CD4-positive, CD25-positive, alpha-beta regulatory T cell (primary cell): ENCODE data around the gene GALNT12. TPM values are rescaled to one million over a fixed set of nuclear protein-coding genes. Genes with fewer than 3 reads are reported as not detected.

Experiments
- ATAC-seq, 2 donors: fragments of 150-1000 bp; cut with Tn5 transposase; one replicate each; pipeline ENCODE4 v1.10.0; 2021; ENCODE audit warnings: low read depth in 2 of 2, moderate number of reproducible peaks in 2 of 2, moderate library complexity in 1 of 2
- DNase-seq, 3 donors: peaks; one replicate each; pipeline versions ENCODE4 v3.0.0 to v3.0.0-alpha.2; 2012 to 2022; ENCODE audit warnings: mixed read lengths in 1 of 3
- H3K27ac ChIP-seq: one replicate; pipeline ENCODE4 v1.7.0; 2013; ENCODE audit warnings: mild to moderate bottlenecking, low read length; ENCODE audit not compliant: insufficient read depth, poor library complexity, severe bottlenecking
- H3K27me3 ChIP-seq: one replicate; pipeline ENCODE4 v1.7.0; 2013; ENCODE audit warnings: low read length; ENCODE audit not compliant: control insufficient read depth, insufficient read depth
- H3K36me3 ChIP-seq: one replicate; pipeline ENCODE4 v1.7.0; 2013; ENCODE audit warnings: mild to moderate bottlenecking, low read length, moderate library complexity; ENCODE audit not compliant: control insufficient read depth, insufficient read depth
- H3K4me1 ChIP-seq: 2 replicates; pipeline ENCODE4 v1.7.0; 2013; ENCODE audit warnings: mild to moderate bottlenecking, low read length; ENCODE audit not compliant: insufficient read depth, control insufficient read depth, poor library complexity, severe bottlenecking
- H3K4me3 ChIP-seq: one replicate; pipeline ENCODE4 v1.7.0; 2013; ENCODE audit warnings: low read depth, mild to moderate bottlenecking, low read length, moderate library complexity
- H3K9me3 ChIP-seq, 2 experiments: 1 replicate in 1 of 2; 2 replicates in 1 of 2; pipeline ENCODE4 v1.7.0; 2013; ENCODE audit warnings: low read length in 2 of 2, mild to moderate bottlenecking in 1 of 2, moderate library complexity in 1 of 2; ENCODE audit not compliant: control insufficient read depth in 2 of 2
- H3K27ac Mint-ChIP-seq, 3 donors: one replicate each; pipeline ENCODE4 v1.8.0; 2020 to 2022; ENCODE audit warnings: mild to moderate bottlenecking in 3 of 3, mixed read lengths in 3 of 3, moderate library complexity in 2 of 3
- H3K27me3 Mint-ChIP-seq: one replicate; pipeline ENCODE4 v1.8.0; 2022; ENCODE audit warnings: mild to moderate bottlenecking, mixed read lengths
- H3K36me3 Mint-ChIP-seq: one replicate; pipeline ENCODE4 v1.8.0; 2020; ENCODE audit warnings: mixed read lengths
- H3K4me1 Mint-ChIP-seq, 4 donors: one replicate each; pipeline ENCODE4 v1.8.0; 2020 to 2022; ENCODE audit warnings: mixed read lengths in 4 of 4, mild to moderate bottlenecking in 1 of 4
- H3K4me3 Mint-ChIP-seq, 4 donors: one replicate each; pipeline ENCODE4 v1.8.0; 2020 to 2022; ENCODE audit warnings: mild to moderate bottlenecking in 4 of 4, mixed read lengths in 4 of 4, moderate library complexity in 3 of 4
- H3K9me3 Mint-ChIP-seq, 7 donors: one replicate each; pipeline ENCODE4 v1.8.0; 2020 to 2022; ENCODE audit warnings: mixed read lengths in 7 of 7, mild to moderate bottlenecking in 3 of 7, moderate library complexity in 2 of 7
- polyA plus RNA-seq, 4 donors: library from polyadenylated mRNA; unstranded; fragments of 300-500 nt; fragmentation: Illumina TruSeq; gene quantifications; one replicate each; pipeline ENCODE4 v1.2.3, GENCODE V29; 2021
- total RNA-seq: library from RNA; stranded (reverse); gene quantifications from one replicate; pipeline ENCODE4 v1.2.3, GENCODE V29; 2022

GALNT12 gene
- total and polyA plus RNA-seq, 5 donors from 2014 or later: 1.4 to 4.7 (median 2.0) TPM

DNA sequence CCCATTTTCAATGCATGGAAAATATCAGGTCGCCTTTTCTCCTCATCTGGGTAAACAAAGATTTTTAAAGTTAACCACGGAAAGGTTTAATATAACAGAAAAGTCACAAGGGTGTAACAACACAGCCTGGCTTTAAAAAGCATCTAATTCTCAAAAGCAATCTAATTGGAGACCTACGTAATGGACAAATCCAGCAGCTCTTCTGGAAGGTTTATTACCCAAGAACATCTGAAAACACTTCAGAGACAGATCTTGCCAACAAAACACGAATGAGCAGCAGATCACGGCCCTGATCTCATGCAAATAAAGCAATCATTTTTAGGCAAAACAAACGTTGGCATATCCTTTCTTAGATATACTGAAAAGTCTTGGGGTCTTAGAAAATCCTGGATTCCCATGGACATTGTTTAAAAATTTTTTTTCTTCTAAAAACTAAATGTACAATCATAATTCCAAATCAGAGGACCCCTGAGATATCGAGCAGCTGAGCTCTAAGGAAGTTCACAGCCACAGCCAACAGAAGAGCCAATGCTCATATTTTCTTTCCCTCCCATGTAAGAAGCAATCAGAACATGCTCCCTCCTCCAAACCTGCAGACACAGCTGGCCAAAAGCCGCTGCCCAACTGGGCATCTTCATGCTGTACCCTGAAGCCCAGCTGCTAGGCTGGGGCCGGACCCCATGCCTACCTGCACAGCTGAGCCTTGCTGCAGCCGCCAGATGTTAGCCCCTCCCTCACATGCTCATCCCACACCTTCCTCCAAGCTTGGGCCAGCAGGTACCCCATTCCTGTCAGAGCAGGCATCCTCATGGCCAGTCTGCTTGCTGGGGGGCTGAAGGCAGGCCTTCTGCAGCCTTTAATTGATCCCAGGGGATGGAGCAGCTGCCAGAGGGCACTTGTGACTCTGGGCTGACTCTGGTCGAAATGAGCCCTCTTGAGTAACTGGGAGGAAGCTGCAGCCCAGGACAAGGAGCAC is 22.4 kb upstream of the GALNT12 start:
- Mint-ChIP-seq H3K9me3 (no peaks in the 10 kb centered on the region), H3K27ac (no peak overlapping the region), H3K27me3 (no peaks in the 10 kb centered on the region), H3K4me1 (peaks cover 0 to 6% (median 1%) of the 10 kb centered on the region in 4 donors), H3K4me3 (no peak overlapping the region), H3K36me3 (peaks cover 16% of the 10 kb centered on the region)
- Histone ChIP-seq H3K4me1 (no peaks in the 10 kb centered on the region), H3K27ac (no peak overlapping the region), H3K36me3 (no peaks in the 10 kb centered on the region), H3K9me3 (no peaks in the 10 kb centered on the region), H3K4me3 (no peak overlapping the region), H3K27me3 (no peaks in the 10 kb centered on the region)
- ATAC-seq: no peak
- no peak for DNase-seq

DNA sequence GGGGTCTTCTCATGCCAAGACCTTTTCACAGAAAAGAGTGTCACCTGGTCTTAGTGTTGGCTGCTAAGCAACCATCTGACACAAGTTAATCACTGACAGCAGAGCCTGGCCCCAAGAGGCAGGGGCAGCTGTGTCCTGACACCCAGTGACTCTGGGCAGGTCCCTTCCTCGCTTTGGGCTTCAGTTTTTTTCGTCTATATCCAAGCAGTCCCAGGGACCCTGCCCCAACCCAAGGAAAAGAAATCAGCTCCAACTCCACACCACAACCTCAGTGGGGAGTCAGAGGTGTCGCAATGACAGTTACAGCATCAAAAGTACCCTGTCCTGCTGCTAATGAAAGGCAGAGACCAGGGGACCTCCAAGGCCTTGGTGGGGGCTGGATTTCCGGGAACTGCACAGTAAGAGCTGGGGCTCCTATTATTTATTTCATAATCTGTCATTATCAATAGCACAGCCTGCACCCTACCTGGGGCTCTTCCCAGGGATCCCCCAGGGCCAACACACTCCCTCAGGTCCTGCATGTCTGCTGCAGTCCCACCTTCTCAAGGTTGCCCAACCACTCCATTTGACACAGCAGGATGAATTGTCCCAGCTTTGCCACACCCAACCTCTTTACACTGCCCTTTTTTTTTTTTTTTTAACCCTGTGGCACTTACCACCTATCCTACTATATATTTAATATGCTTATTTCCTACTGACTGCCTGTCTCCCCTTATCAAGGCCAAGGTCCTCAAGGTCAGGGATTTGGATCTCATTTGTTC is 20.5 kb upstream of the GALNT12 start:
- H3K9me3 Mint-ChIP-seq: no peaks in the 10 kb centered on the region
- H3K27me3 Mint-ChIP-seq: no peaks in the 10 kb centered on the region
- H3K4me1 Mint-ChIP-seq: peaks cover 1 to 11% (median 5%) of the 10 kb centered on the region in 4 donors
- no peaks in the 10 kb centered on the region for H3K4me1 ChIP-seq
- ATAC-seq (no peak), DNase-seq (no peak)
- no peak overlapping the region for H3K4me3 ChIP-seq
- H3K4me3 Mint-ChIP-seq: no peak overlapping the region
- no peak overlapping the region for H3K27ac ChIP-seq
- no peaks in the 10 kb centered on the region for H3K36me3 ChIP-seq
- H3K27ac Mint-ChIP-seq: no peak overlapping the region
- no peaks in the 10 kb centered on the region for H3K9me3 ChIP-seq
- H3K36me3 Mint-ChIP-seq: peaks cover 10% of the 10 kb centered on the region
- H3K27me3 ChIP-seq: no peaks in the 10 kb centered on the region

DNA sequence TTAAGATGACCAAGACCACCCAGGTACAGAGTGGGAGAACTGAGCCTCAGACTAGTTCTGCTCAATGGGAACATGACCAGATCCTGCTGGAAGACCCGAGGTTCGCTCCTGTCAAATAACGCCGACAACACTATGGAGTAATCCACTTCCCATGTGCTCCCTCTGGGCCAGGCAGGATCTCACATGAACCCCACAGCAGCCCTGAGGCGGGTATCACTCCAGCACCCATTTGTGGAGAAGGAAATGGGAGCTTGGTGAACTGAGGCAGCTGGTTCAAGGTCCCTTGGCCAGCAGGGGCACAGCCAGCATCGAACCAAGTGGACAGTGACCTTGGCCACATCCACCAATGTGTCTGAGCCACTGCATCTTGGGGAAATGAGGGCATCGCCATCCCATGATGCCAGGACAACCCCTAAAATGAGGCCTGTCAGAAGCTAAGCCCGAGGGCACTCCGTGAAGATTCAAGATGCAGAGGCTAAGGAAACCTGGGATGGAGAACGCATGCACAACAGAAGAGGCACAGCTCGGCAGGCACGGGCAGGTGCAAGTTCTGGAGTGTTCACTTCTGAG is 19.6 kb upstream of the GALNT12 start:
- Histone ChIP-seq H3K27ac (no peak overlapping the region), H3K27me3 (no peaks in the 10 kb centered on the region), H3K4me1 (no peaks in the 10 kb centered on the region), H3K9me3 (no peaks in the 10 kb centered on the region), H3K36me3 (no peaks in the 10 kb centered on the region), H3K4me3 (no peak overlapping the region)
- DNase-seq: no peak
- H3K9me3 Mint-ChIP-seq: no peaks in the 10 kb centered on the region
- H3K36me3 Mint-ChIP-seq: peaks cover 3% of the 10 kb centered on the region
- no peak for ATAC-seq
- H3K4me1 Mint-ChIP-seq: peaks cover 6 to 15% (median 11%) of the 10 kb centered on the region in 4 donors
- no peak overlapping the region for H3K4me3 Mint-ChIP-seq
- H3K27ac Mint-ChIP-seq: no peak overlapping the region
- no peaks in the 10 kb centered on the region for H3K27me3 Mint-ChIP-seq

DNA sequence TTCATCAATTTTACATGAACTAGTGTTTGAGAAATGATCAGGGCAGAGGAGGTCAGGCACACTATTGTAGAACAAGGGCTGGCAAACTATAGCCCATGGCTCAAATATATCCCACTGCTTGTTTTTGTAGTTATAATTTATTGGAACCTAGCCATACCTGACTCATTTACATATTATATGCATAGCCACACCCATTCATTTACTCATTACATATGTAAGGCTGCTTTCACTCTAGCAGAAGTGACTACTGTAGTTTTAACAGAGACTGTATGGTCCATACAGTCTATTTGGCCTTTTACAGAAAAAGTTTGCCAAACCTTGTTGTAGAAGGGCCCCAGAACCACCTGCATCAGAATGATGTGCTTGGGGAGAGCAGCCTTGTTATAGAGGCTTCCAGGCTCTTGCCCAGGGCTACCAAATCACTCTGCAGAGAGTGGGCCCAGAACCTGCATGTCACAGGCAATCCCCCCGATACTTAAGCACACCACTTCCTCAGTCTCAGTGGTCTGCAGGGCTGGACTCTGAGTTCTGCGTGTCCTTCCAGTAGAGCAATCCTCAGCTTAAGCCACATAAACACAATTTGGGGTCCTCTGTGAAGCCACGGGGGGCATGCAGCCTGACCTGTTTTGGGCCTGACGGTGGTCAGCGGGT is 17.9 kb upstream of the GALNT12 start:
- ATAC-seq (no peak), DNase-seq (no peak)
- Histone ChIP-seq H3K27me3 (no peaks in the 10 kb centered on the region), H3K4me3 (no peak overlapping the region), H3K36me3 (no peaks in the 10 kb centered on the region), H3K9me3 (no peaks in the 10 kb centered on the region), H3K4me1 (no peaks in the 10 kb centered on the region), H3K27ac (no peak overlapping the region)
- Mint-ChIP-seq H3K4me1 (peaks cover 6 to 20% (median 13%) of the 10 kb centered on the region in 4 donors), H3K36me3 (peaks cover 3% of the 10 kb centered on the region), H3K9me3 (no peaks in the 10 kb centered on the region), H3K27me3 (no peaks in the 10 kb centered on the region), H3K27ac (no peak overlapping the region), H3K4me3 (no peak overlapping the region)

DNA sequence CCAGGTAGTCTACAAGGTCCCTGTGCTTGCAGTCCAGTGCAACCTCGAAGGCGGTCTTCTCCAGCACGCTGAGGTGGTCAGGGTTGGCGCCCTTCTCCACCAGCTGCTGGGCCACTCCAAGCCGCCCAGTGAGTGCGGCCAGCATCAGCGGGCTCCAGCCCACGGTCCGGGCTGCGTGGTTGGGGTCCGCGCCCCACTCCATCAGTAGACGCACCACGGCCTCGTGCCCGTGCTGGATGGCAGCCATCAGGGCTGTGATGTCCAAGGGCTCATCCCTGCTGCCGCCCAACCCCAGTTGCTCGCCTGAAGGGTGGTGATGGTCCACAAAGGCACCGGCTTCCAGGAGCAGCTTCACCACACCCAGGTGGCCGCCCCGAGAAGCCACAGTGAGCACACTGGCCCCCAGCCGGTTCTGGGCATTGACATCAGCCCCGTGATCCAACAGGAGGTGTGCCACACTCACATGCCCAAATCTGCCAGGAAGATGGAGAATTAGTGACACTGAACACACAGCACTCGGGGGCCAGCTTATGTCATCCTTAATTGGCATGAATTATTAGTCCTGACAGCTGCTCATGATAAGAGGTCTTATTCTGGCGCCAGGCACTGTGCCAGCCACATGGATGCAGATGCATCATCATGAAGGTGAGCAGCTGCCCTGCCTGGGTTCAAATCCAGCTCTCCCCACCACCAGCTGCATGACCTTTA is 17.2 kb upstream of the GALNT12 start:
- Histone ChIP-seq H3K27me3 (no peaks in the 10 kb centered on the region), H3K27ac (no peak overlapping the region), H3K4me1 (peaks cover 1% of the 10 kb centered on the region), H3K9me3 (no peaks in the 10 kb centered on the region), H3K4me3 (no peak overlapping the region), H3K36me3 (no peaks in the 10 kb centered on the region)
- ATAC-seq (no peak), DNase-seq (no peak)
- Mint-ChIP-seq H3K36me3 (peaks cover 3% of the 10 kb centered on the region), H3K4me3 (no peak overlapping the region), H3K27ac (no peak overlapping the region), H3K9me3 (no peaks in the 10 kb centered on the region), H3K27me3 (no peaks in the 10 kb centered on the region), H3K4me1 (peaks cover 11 to 27% (median 16%) of the 10 kb centered on the region in 4 donors)

DNA sequence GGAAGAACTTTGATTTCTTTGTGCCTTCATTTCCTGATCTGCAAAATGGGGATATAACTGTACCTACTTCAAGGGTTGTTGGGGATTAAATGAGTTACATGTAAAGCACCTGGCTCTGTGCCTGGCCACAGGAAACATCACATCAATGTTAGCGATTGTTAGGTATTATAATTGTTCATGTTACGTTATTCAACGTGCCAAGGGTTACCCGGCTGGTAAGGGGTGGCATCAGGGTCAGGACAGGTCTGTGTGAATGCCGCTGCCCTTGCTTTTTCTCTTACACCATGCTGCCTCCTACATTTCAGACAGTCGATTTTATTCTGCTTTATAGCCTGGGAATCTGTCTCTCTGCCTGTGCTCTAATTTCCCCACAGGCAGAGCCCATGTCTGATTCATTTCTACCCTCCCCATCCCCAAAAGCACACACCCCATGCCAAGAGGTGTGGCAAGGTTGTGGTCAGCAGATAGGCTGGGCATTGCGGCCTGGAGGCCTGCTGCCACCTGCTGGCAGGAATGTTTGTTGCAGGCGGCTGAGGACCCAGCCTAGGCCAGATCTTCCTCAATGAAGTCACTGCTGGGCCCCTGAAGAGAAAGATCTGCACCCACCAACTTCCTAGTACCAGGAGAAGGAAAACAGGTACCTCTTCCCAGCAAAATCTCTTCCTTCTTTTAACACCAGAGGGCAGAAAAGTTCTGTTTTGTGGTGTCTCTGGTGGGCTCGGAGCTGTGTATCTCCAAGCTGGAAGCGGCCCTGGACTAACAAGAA is 16.4 kb upstream of the GALNT12 start:
- peaks cover 8% of the 10 kb centered on the region for H3K4me1 ChIP-seq
- H3K27ac Mint-ChIP-seq: no peak overlapping the region
- H3K27me3 ChIP-seq: no peaks in the 10 kb centered on the region
- H3K4me3 Mint-ChIP-seq: no peak overlapping the region
- DNase-seq: peak; percentile 18 to 56 (median 41)
- peaks cover 3% of the 10 kb centered on the region for H3K36me3 Mint-ChIP-seq
- H3K4me3 ChIP-seq: no peak overlapping the region
- H3K9me3 Mint-ChIP-seq: no peaks in the 10 kb centered on the region
- peak; percentile 40 to 46 for ATAC-seq
- no peaks in the 10 kb centered on the region for H3K36me3 ChIP-seq
- no peaks in the 10 kb centered on the region for H3K27me3 Mint-ChIP-seq
- no peaks in the 10 kb centered on the region for H3K9me3 ChIP-seq
- H3K4me1 Mint-ChIP-seq: peaks cover 15 to 33% (median 19%) of the 10 kb centered on the region in 4 donors
- no peak overlapping the region for H3K27ac ChIP-seq
